Ascending aorta (tissue), 2 donors: Measurements from ENCODE around the gene G6PD. TPM values are rescaled to one million over a fixed set of nuclear protein-coding genes. Genes with fewer than 3 reads are reported as not detected.
A peak's percentile ranks its signal among the peaks of the same experiment; 100 is the strongest.
"Not testable (repeated sequence)": the region's sequence is repeated elsewhere in the genome, so short reads cannot be mapped to it uniquely, and the experiment has no call there.

Source experiments
- DNase-seq, 2 donors: peaks; one replicate each; pipeline ENCODE4 v3.0.0-alpha.2; 2019; ENCODE audit warnings: low spot score in 2 of 2
- H3K27ac ChIP-seq, 2 donors: fragments of 200-600 bp; sonication (generic); one replicate each; pipeline ENCODE4 v1.5.1; 2016 to 2017; ENCODE audit warnings: mild to moderate bottlenecking in 1 of 2
- H3K27me3 ChIP-seq: fragments of 200-600 bp; sonication (generic); one replicate; pipeline ENCODE4 v1.5.1; 2017
- H3K36me3 ChIP-seq, 2 donors: fragments of 200-600 bp; sonication (generic); one replicate each; pipeline ENCODE4 v1.5.1; 2016
- H3K4me1 ChIP-seq, 2 donors: fragments of 200-600 bp; sonication (generic); one replicate each; pipeline ENCODE4 v1.5.1; 2016 to 2017; ENCODE audit warnings: mild to moderate bottlenecking in 1 of 2
- H3K4me3 ChIP-seq, 2 donors: fragments of 200-600 bp; sonication (generic); one replicate each; pipeline ENCODE4 v1.5.1; 2016 to 2017; ENCODE audit warnings: mild to moderate bottlenecking in 1 of 2
- H3K9me3 ChIP-seq, 2 donors: fragments of 200-600 bp; sonication (generic); one replicate each; pipeline ENCODE4 v1.5.1; 2016
- intact Hi-C: fragments of 100-400 bp; cut with DNase I; formaldehyde crosslinking; loops from one replicate; pipeline ENCODE4 v1.15.1; 2023
- total RNA-seq: library from RNA; depleted of rRNA; stranded (reverse); fragments of >200 nt; gene quantifications from one replicate; pipeline ENCODE4 v1.1.0, GENCODE V29; 2016
- TF ChIP-seq, protein P1 (sequence below), 3 experiments: fragments of 200-600 bp in 2 of 3; fragments of 450-650 bp in 1 of 3; sonication (generic) in 2 of 3; IDR thresholded peaks; one replicate each; pipeline ENCODE4 v1.5.1; 2016 to 2019; ENCODE audit warnings: antibody characterized with exemption in 3 of 3, mild to moderate bottlenecking in 1 of 3, moderate library complexity in 1 of 3

G6PD gene
- total RNA-seq, 1 donor from 2014 or later: 89.7 TPM

DNA sequence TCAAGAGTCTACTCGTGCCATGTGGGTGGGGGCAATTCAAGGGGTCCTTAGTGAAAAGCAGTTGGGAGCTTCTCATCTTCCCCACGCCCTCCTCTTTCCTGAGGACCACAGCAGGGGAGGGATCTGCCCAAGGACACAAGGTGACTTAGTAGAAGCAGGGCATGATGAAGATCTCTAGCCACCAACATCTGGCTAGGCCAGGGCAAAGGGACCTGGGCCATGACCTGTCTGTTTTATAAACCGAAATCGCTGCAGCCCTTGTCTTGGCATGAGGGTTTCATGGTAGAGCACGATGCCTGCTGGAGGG lies 5.1 kb downstream of the G6PD start:
- TF ChIP-seq, protein P1, sequence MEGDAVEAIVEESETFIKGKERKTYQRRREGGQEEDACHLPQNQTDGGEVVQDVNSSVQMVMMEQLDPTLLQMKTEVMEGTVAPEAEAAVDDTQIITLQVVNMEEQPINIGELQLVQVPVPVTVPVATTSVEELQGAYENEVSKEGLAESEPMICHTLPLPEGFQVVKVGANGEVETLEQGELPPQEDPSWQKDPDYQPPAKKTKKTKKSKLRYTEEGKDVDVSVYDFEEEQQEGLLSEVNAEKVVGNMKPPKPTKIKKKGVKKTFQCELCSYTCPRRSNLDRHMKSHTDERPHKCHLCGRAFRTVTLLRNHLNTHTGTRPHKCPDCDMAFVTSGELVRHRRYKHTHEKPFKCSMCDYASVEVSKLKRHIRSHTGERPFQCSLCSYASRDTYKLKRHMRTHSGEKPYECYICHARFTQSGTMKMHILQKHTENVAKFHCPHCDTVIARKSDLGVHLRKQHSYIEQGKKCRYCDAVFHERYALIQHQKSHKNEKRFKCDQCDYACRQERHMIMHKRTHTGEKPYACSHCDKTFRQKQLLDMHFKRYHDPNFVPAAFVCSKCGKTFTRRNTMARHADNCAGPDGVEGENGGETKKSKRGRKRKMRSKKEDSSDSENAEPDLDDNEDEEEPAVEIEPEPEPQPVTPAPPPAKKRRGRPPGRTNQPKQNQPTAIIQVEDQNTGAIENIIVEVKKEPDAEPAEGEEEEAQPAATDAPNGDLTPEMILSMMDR (IDR thresholded peaks at IDR 0.05): no peak
- Histone ChIP-seq H3K4me3 (no peak overlapping the region), H3K4me1 (peaks cover 10 to 28% of the 10 kb centered on the region in 2 donors), H3K36me3 (no peaks in the 10 kb centered on the region), H3K27me3 (no peaks in the 10 kb centered on the region), H3K9me3 (no peaks in the 10 kb centered on the region), H3K27ac (peak overlapping the region; percentile 91 to 92)
- intact Hi-C loops: loop anchor here (5.0 kb wide), 1 partner anchor 569 kb away; the partner anchor contains the start of genes HCFC1 and TMEM187
- no peak for DNase-seq

DNA sequence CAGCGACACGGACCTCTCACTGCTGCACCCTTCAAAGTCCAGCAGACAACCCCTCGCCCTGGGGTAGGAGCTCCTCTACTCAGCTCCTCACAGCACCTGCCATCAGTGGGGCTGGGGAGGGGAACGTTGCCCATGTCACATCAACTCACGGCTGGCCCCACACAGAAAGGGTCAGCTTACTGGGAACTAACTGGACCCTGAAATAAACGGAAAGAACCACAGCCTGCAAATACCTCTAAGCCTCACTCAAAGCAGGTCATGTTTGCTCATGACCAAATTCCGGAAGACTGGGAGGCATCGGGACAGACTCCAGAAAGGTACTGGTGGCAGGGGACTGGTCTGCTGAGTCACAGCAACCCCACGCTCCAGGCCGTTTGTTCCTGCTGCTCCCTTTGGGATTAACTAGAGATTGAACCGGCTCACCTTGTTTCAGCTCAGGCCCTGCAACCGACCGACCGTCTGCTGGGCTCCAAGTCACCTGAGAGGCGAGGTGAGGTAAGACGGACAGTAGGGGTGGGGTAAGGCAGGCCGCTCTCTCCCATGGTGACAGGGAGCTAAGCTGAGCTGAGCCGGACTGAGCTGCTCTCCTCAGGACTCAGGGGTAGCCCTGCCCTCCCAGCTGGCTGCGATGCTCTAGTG lies 5.6 kb downstream of the G6PD start:
- Histone ChIP-seq H3K9me3 (no peaks in the 10 kb centered on the region), H3K4me3 (no peak overlapping the region), H3K36me3 (peaks cover 0 to under 1% of the 10 kb centered on the region in 2 donors), H3K4me1 (peaks cover 10 to 28% of the 10 kb centered on the region in 2 donors), H3K27me3 (no peaks in the 10 kb centered on the region), H3K27ac (peak overlapping the region; percentile 91 to 92)
- TF ChIP-seq, protein P1 (IDR thresholded peaks at IDR 0.05): no peak
- no peak for DNase-seq
- intact Hi-C loops: loop anchor here (5.0 kb wide), 1 partner anchor 569 kb away; the partner anchor contains the start of genes HCFC1 and TMEM187

DNA sequence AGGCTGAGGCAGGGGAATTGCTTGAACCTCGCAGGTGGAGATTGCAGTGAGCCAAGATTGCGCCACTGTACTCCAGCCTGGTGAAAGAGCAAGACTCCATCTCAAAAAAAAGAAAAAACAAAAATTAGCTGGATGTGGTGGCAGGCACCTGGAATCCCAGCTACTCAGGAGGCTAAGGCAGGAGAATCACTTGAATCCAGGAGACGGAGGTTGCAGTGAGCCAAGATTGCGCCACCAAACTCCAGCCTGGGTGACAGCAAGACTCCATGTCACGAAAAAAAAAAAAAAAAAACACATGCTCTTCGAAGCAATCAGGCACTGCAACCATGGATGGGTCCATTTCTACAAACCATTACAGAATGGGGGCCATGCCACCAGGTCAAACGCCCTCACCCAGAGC lies 6.3 kb downstream of the G6PD start:
- H3K9me3 ChIP-seq, H3K27me3 ChIP-seq, H3K4me3 ChIP-seq, DNase-seq, H3K36me3 ChIP-seq: not testable (repeated sequence)
- H3K4me1 ChIP-seq: peaks cover 10 to 28% of the 10 kb centered on the region in 2 donors
- H3K27ac ChIP-seq: peak overlapping the region; percentile 91 to 92
- intact Hi-C loops: loop anchor here (5.0 kb wide), 1 partner anchor 568 kb away; the partner anchor contains the start of genes HCFC1 and TMEM187

DNA sequence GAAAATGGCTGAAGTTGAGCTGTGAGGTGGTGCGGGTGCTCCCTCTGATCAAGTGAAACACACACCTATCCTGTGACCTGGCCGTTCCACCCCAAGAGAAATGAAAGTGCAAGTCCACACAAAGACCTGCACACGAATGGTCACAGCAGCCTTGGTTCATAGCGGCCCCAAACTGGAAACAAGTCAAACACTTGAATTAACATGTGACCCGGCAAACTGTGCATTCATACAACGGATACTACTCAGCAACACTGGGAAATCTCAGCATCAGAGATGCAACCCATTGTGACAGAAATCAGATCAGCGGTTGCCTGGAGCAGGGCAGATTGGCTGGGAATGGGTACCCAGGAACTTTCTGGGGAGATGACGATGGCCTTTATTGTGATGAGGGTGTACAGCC lies 7.6 kb downstream of the G6PD start:
- TF ChIP-seq, protein P1 (IDR thresholded peaks at IDR 0.05): no peak
- Histone ChIP-seq H3K27me3 (no peaks in the 10 kb centered on the region), H3K4me3 (no peak overlapping the region), H3K36me3 (peaks cover 0 to 7% of the 10 kb centered on the region in 2 donors), H3K4me1 (peaks cover 10 to 25% of the 10 kb centered on the region in 2 donors), H3K27ac (no peak overlapping the region), H3K9me3 (no peaks in the 10 kb centered on the region)
- intact Hi-C loops: no loop called here
- DNase-seq: no peak

DNA sequence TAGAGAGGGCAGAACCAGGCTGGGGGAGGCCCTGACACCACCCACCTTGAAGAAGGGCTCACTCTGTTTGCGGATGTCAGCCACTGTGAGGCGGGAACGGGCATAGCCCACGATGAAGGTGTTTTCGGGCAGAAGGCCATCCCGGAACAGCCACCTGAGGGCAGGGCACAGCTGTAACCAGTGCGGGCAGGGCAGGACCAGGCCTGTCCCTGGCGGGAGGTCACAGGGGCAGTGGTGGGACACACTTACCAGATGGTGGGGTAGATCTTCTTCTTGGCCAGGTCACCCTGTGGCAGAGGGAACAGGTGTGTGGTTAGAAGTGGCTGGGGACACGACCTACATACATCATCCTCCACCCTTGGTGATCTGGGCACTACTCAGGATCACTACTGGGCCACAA lies 10.8 kb downstream of the G6PD start:
- no peak overlapping the region for H3K27ac ChIP-seq
- H3K4me1 ChIP-seq: peaks cover 4 to 8% of the 10 kb centered on the region in 2 donors
- TF ChIP-seq, protein P1 (IDR thresholded peaks at IDR 0.05): no peak
- no peaks in the 10 kb centered on the region for H3K9me3 ChIP-seq
- no peak overlapping the region for H3K4me3 ChIP-seq
- intact Hi-C loops: loop anchor here (1.0 kb wide), 1 partner anchor 138 kb away; the partner anchor contains the start of gene RPL10
- H3K27me3 ChIP-seq: no peaks in the 10 kb centered on the region
- peaks cover 7 to 23% of the 10 kb centered on the region in 2 donors for H3K36me3 ChIP-seq
- DNase-seq: no peak

DNA sequence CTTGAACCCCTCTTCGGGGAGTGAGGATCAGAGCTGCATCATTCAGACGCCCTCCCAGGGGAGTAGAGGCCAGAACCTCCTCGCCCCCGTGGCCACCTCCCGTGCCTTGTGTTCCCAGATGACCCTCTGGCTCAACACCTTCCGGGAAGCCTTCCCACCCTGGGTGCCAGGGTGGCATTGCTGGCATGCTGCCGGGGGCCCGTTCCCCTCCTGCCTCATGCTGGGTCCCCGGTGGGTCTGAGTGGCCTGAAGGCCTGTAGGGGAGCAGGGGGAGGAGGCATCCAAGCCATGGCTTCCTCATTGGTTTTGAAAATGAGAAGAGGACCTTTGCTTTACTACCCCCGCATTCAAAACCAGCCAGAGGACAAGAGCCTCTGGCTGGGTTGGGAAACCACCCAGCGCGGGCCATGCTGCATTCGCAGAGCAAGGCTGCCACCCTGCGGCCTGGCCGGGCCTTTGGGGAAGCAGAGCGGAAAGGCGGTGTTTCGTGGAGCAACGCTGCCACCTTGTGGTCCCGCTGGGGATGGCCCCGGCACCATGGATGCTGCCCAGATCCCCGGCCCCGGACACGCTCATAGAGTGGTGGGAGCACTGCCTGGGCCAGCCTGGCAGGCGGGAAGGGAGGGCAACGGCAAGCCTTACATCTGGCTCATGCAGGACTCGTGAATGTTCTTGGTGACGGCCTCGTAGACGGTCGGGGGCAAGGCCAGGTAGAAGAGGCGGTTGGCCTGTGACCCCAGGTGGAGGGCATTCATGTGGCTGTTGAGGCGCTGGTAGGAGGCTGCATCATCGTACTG lies 11.9 kb downstream of the G6PD start:
- H3K36me3 ChIP-seq: peaks cover 7 to 23% of the 10 kb centered on the region in 2 donors
- intact Hi-C loops: loop anchor here (1.0 to 5.0 kb wide), 3 partner anchors 47 to 136 kb away; partner anchors contain the start of genes ATP6AP1, RPL10 and UBL4A
- peaks cover 0 to 3% of the 10 kb centered on the region in 2 donors for H3K4me1 ChIP-seq
- TF ChIP-seq, protein P1 (IDR thresholded peaks at IDR 0.05): peak; percentile 96 to 100 (median 99)
- peak overlapping the region in 1 of 2 donors; percentile 28 for H3K27ac ChIP-seq
- no peaks in the 10 kb centered on the region for H3K9me3 ChIP-seq
- no peaks in the 10 kb centered on the region for H3K27me3 ChIP-seq
- no peak overlapping the region for H3K4me3 ChIP-seq
- peak in 1 of 2 donors; percentile 92 for DNase-seq
